ENCODE measurements around the gene ADGRL3. TPM values are rescaled to one million over a fixed set of nuclear protein-coding genes. Genes with fewer than 3 reads are reported as not detected.

ADGRL3 gene
- total and polyA plus RNA-seq, 2 donors (not counting 1 experiment from before 2014, with no cell fraction given): not detected

DNA sequence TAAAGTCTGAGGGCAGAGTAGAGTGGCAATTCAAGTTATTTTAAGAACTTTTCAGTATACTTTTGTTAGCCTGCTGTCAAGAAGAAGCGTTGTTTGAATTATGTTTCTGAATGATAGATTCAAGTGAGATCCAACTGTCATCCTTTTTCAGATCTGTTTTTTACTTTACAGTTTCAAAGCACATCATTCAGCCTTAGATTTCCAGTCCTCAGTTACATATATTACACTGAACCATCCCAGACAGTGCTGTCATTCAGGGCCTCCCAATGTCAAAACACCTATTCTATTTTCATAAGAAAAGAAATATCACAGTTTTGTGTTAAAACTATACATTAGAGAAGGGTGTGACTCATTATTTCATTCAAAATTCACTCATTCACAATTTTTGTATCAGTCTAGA is 856.9 kb downstream of the ADGRL3 start:
- no peaks in the 10 kb centered on the region for H3K27me3 Mint-ChIP-seq
- H3K4me1 Mint-ChIP-seq: no peaks in the 10 kb centered on the region
- H3K79me2 ChIP-seq (ENCODE audit: control insufficient read depth, insufficient read depth, low read length): no peaks in the 10 kb centered on the region
- no peaks in the 10 kb centered on the region for H3K4me1 ChIP-seq (ENCODE audit: control insufficient read depth in 2 of 2, insufficient read depth in 2 of 2, low read length in 2 of 2)
- CTCF ChIA-PET: no interaction called here
- no peak overlapping the region for H3K4me2 ChIP-seq (replicated peaks; ENCODE audit: low read depth, low read length, poor library complexity, severe bottlenecking)
- H3K27me3 ChIP-seq (replicated peaks in 1 of 4; ENCODE audit: control extremely low read depth in 1 of 4, control insufficient read depth in 3 of 4, insufficient read depth in 4 of 4, low read length in 3 of 4): no peaks in the 10 kb centered on the region
- H3K4me3 ChIP-seq (ENCODE audit: control extremely low read depth in 1 of 5, extremely low read depth in 1 of 5, insufficient read depth in 1 of 5, low read depth in 2 of 5, low read length in 4 of 5): no peak overlapping the region
- no peaks in the 10 kb centered on the region for H3K36me3 ChIP-seq (replicated peaks in 1 of 2; ENCODE audit: control extremely low read depth in 1 of 2, control insufficient read depth in 1 of 2, extremely low read depth in 1 of 2, insufficient read depth in 2 of 2, low read length in 1 of 2)
- no peak for ATAC-seq (ENCODE audit: low read depth)
- H3K4me3 Mint-ChIP-seq: no peak overlapping the region
- peaks cover 3% of the 10 kb centered on the region for H3K9me3 Mint-ChIP-seq (ENCODE audit: insufficient read depth)
- no peak for DNase-seq
- POLR2A ChIA-PET: no interaction called here
- no peak overlapping the region for H2AFZ ChIP-seq (ENCODE audit: insufficient read depth, low read depth, low read length, poor library complexity, severe bottlenecking)
- TF ChIP-seq EZH2 (IDR thresholded peaks at IDR 0.05; ENCODE audit: borderline replicate concordance, insufficient read depth, low read depth, low read length, poor library complexity, severe bottlenecking): no peak
- TF ChIP-seq, protein P1, sequence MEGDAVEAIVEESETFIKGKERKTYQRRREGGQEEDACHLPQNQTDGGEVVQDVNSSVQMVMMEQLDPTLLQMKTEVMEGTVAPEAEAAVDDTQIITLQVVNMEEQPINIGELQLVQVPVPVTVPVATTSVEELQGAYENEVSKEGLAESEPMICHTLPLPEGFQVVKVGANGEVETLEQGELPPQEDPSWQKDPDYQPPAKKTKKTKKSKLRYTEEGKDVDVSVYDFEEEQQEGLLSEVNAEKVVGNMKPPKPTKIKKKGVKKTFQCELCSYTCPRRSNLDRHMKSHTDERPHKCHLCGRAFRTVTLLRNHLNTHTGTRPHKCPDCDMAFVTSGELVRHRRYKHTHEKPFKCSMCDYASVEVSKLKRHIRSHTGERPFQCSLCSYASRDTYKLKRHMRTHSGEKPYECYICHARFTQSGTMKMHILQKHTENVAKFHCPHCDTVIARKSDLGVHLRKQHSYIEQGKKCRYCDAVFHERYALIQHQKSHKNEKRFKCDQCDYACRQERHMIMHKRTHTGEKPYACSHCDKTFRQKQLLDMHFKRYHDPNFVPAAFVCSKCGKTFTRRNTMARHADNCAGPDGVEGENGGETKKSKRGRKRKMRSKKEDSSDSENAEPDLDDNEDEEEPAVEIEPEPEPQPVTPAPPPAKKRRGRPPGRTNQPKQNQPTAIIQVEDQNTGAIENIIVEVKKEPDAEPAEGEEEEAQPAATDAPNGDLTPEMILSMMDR (IDR thresholded peaks at IDR 0.05): no peak
- no peaks in the 10 kb centered on the region for H3K9me3 ChIP-seq (ENCODE audit: control extremely low read depth in 1 of 3, control insufficient read depth in 2 of 3, insufficient read depth in 1 of 3, low read length in 2 of 3)
- WGBS (ENCODE audit: insufficient coverage): no CpG with 5 or more reads among the region's 1 CpG
- H4K20me1 ChIP-seq (ENCODE audit: control insufficient read depth, insufficient read depth, low read length, poor library complexity, severe bottlenecking): no peaks in the 10 kb centered on the region
- intact Hi-C loops (cut with micrococcal nuclease): no loop called here
- no peak overlapping the region for H3K27ac Mint-ChIP-seq
- H3K9ac ChIP-seq (ENCODE audit: low read length): no peak overlapping the region
- no peak overlapping the region for H3K27ac ChIP-seq (ENCODE audit: low read length in 2 of 2)

DNA sequence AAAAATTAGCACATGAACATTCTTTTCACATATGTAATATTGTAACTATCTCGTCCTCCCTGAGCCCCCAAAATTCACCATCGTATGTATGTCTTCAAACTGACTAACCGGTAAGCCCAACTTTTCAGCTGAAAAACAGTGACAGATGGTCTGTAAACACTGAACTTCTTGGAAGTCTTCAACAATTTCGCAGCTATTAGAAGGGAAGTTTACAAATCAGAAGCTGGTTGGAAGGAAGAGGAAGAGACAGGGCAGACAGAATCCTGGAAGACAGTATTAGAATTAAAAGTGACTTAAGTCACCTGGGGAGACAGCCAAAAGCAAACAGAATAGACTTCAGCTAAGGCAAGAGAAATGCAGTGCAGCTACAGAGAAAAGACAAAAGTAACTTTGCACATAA is 858.4 kb downstream of the ADGRL3 start:
- no peak overlapping the region for H3K27ac Mint-ChIP-seq
- no peaks in the 10 kb centered on the region for H3K27me3 Mint-ChIP-seq
- no peak overlapping the region for H3K4me3 ChIP-seq (ENCODE audit: control extremely low read depth in 1 of 5, extremely low read depth in 1 of 5, insufficient read depth in 1 of 5, low read depth in 2 of 5, low read length in 4 of 5)
- no peaks in the 10 kb centered on the region for H3K4me1 ChIP-seq (ENCODE audit: control insufficient read depth in 2 of 2, insufficient read depth in 2 of 2, low read length in 2 of 2)
- no peak overlapping the region for H3K27ac ChIP-seq (ENCODE audit: low read length in 2 of 2)
- H3K36me3 ChIP-seq (replicated peaks in 1 of 2; ENCODE audit: control extremely low read depth in 1 of 2, control insufficient read depth in 1 of 2, extremely low read depth in 1 of 2, insufficient read depth in 2 of 2, low read length in 1 of 2): no peaks in the 10 kb centered on the region
- H3K9me3 Mint-ChIP-seq (ENCODE audit: insufficient read depth): peaks cover 4% of the 10 kb centered on the region
- intact Hi-C loops (cut with micrococcal nuclease): no loop called here
- no peaks in the 10 kb centered on the region for H3K27me3 ChIP-seq (replicated peaks in 1 of 4; ENCODE audit: control extremely low read depth in 1 of 4, control insufficient read depth in 3 of 4, insufficient read depth in 4 of 4, low read length in 3 of 4)
- ChIA-PET POLR2A (no interaction called here), CTCF (no interaction called here)
- ATAC-seq (ENCODE audit: low read depth) (no peak), DNase-seq (no peak)
- no peak overlapping the region for H3K4me3 Mint-ChIP-seq
- no peaks in the 10 kb centered on the region for H3K4me1 Mint-ChIP-seq
- no peak overlapping the region for H3K4me2 ChIP-seq (replicated peaks; ENCODE audit: low read depth, low read length, poor library complexity, severe bottlenecking)
- H4K20me1 ChIP-seq (ENCODE audit: control insufficient read depth, insufficient read depth, low read length, poor library complexity, severe bottlenecking): no peaks in the 10 kb centered on the region
- H3K9me3 ChIP-seq (ENCODE audit: control extremely low read depth in 1 of 3, control insufficient read depth in 2 of 3, insufficient read depth in 1 of 3, low read length in 2 of 3): no peaks in the 10 kb centered on the region
- no peak overlapping the region for H3K9ac ChIP-seq (ENCODE audit: low read length)
- no peaks in the 10 kb centered on the region for H3K79me2 ChIP-seq (ENCODE audit: control insufficient read depth, insufficient read depth, low read length)
- TF ChIP-seq, protein P1 (IDR thresholded peaks at IDR 0.05): no peak
- TF ChIP-seq EZH2 (IDR thresholded peaks at IDR 0.05; ENCODE audit: borderline replicate concordance, insufficient read depth, low read depth, low read length, poor library complexity, severe bottlenecking): no peak
- no peak overlapping the region for H2AFZ ChIP-seq (ENCODE audit: insufficient read depth, low read depth, low read length, poor library complexity, severe bottlenecking)
- 67% methylated on average over 2 of the region's 4 CpGs for WGBS (ENCODE audit: insufficient coverage)

All from B cell (primary cell).